T47D (cell line): ENCODE data around the gene PKMYT1.
"Not testable (repeated sequence)": the region's sequence is repeated elsewhere in the genome, so short reads cannot be mapped to it uniquely, and the experiment has no call there.

Experiments used
- DNase-seq, 2 experiments: peaks; one replicate each; pipeline versions ENCODE4 v3.0.0 to v3.0.0-alpha.2; 2011 to 2012; ENCODE audit warnings: low read depth in 1 of 2, low spot score in 1 of 2
- JUND ChIP-seq: IDR thresholded peaks from 2 replicates; pipeline ENCODE4 v1.6.1; 2012; ENCODE audit warnings: low read depth
- in situ Hi-C: cut with HindIII; loops from 2 replicates; pipeline ENCODE4 v1.10.0; 2016; ENCODE audit warnings: low sequenced_read_pairs, low pct_unique_long_range_greater_than_20kb

Gene PKMYT1

DNA sequence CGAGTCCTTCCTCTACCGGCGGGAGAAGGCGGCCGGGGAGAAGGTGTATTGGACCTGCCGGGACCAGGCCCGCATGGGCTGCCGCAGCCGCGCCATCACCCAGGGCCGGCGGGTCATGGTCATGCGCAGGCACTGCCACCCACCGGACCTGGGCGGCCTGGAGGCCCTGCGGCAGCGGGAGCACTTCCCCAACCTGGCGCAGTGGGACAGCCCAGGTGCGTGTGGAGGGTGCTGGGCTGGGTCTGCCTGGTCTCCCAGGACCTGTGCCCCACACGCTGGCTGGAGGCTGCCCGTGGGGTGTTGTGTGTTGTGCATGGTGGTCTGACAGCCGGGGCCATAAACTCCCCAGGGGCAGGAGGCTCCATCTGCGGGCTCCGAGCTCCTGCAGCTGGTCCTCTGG lies 43.1 kb downstream of the PKMYT1 start:
- no peak for TF ChIP-seq JUND
- in situ Hi-C loops, result no loop called here
- no peak for DNase-seq

DNA sequence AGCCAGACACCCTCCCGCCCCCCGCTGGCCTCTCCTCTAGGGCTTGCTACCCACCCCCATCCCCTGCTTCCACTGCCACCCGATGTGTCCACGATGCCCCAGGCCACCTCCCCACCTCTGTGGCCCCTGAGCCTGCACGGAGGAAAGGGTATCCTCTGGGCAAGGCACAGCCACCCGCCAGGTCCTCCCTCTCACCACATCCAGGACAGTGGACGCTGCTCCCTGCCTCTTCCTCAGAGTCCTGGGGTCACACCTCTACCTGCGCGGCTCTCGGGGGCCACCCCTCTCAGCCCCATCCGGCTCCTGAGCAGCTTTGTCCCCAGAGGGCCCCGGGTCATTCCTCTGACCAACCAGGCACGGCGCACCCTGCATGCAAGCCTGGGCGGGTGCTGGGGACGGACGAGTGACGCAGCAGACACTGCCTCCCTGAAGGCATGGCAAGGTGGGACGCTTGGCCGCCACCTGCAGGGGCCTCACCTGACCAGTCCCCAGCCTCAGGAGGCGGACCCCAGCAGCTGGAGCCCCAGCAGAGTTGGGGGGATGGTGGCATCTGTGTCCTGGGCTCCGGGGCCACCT lies 43.7 kb downstream of the PKMYT1 start:
- DNase-seq, result no peak
- TF ChIP-seq JUND, result no peak

DNA sequence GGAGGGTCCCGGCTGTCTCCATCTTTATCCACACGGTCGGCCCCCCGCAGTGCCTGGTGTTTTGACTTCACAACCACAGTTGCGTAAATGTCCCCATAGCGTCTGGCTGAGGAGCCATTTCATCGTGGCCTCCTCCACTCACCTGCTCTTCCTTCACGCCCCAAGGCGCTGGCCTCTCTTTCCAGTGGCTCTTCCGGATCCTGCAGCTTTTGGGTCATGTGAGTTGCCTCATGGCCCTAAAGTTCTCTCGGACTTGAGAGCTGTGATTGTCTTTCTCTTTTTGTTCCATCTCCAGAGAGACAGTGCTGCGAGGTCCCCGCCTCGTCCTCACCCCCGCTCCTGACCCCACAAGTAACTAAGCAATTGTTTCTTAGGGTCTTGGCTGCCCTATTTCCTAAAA lies 45.8 kb downstream of the PKMYT1 start:
- no peak for TF ChIP-seq JUND
- in situ Hi-C loops, result no loop called here
- no peak for DNase-seq

More for the DNA sequence above, 43.7 kb downstream of the PKMYT1 start:
- in situ Hi-C loops, result no loop called here

DNA sequence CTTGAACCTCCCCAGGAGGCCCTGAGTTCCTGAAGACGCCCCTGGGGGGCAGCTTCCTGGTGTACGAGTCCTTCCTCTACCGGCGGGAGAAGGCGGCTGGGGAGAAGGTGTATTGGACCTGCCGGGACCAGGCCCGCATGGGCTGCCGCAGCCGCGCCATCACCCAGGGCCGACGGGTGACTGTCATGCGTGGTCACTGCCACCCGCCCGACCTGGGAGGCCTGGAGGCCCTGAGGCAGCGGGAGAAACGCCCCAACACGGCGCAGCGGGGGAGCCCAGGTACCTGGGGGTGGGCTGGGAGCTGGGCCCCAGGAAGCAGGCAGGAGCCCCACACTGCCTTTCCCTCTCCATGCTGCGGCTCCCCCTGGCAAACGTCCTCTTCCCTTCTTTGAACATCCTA lies 46.5 kb downstream of the PKMYT1 start:
- DNase-seq, result no peak
- in situ Hi-C loops, result no loop called here
- no peak for TF ChIP-seq JUND

DNA sequence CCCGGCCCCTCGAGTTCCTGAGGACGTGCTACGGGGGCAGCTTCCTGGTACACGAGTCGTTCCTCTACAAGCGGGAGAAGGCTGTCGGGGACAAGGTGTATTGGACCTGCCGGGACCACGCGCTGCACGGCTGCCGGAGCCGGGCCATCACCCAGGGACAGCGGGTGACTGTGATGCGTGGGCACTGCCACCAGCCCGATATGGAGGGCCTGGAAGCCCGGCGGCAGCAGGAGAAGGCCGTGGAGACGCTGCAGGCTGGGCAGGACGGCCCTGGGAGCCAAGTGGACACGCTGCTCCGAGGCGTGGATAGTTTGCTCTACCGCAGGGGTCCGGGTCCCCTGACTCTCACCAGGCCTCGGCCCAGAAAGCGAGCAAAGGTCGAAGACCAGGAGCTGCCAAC lies 47.1 kb downstream of the PKMYT1 start:
- DNase-seq, result no peak
- TF ChIP-seq JUND, result no peak
- in situ Hi-C loops, result no loop called here

DNA sequence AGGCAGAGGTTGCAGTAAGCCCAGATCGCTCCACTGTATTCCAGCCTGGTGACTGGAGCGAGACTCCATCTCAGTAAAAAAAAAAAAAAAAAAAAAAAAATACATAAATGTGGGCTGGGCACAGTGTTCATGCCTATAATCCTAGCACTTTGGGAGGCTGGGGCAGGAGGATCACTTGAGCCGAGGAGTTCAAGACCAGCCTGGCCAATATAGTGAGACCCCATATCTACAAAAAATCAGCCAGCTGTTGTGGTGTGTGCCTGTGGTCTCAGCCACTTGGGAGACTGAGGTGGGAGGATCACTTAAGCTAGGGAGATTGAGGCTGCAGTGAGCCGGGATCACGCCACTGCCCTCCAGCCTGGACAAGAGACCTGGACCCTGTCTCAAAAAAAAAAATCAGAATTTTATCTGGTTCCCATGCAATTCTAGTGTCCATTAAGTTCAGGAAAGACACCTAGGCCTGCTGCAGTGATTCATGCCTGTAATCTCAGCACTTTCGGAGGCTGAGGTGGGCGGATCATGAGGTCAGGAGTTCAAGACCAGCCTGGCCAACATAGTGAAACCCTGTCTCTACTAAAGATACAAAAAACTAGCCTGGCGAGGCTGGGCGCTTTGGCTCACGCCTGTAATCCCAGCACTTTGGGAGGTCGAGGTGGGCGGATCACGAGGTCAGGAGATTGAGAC lies 48.9 kb downstream of the PKMYT1 start:
- in situ Hi-C loops, DNase-seq: not testable (repeated sequence)

DNA sequence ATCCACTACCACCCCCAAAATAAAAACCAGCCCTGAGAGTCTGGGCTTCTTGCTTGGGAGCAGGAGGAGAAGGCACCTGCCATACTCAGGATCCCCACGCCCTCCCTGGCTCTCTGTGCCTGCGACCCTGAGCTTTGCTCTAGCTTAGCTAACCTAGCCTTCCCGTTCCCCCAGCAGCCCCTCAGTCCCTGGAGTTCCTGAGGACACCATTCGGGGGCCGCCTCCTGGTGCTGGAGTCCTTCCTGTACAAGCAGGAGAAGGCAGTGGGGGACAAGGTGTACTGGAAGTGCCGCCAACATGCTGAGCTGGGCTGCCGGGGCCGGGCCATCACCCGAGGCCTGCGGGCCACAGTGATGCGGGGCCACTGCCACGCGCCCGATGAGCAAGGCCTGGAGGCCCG lies 50.0 kb downstream of the PKMYT1 start:
- no peak for TF ChIP-seq JUND
- in situ Hi-C loops, result no loop called here
- DNase-seq, result no peak

DNA sequence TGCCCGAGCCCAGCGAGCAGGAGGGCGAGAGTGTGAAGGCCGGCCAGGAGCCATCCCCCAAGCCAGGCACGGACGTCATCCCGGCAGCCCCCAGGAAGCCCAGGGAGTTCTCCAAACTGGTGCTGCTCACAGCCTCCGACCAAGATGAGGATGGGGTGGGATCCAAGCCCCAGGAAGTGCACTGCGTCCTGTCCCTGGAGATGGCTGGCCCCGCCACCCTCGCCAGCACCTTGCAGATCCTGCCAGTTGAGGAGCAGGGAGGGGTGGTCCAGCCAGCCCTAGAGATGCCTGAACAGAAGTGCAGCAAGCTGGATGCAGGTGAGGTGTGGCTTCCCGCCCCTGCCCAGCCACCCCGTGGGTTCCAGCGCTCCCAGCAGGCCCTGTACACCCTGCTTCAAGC lies 50.6 kb downstream of the PKMYT1 start:
- in situ Hi-C loops, result no loop called here
- no peak for DNase-seq
- TF ChIP-seq JUND, result no peak

DNA sequence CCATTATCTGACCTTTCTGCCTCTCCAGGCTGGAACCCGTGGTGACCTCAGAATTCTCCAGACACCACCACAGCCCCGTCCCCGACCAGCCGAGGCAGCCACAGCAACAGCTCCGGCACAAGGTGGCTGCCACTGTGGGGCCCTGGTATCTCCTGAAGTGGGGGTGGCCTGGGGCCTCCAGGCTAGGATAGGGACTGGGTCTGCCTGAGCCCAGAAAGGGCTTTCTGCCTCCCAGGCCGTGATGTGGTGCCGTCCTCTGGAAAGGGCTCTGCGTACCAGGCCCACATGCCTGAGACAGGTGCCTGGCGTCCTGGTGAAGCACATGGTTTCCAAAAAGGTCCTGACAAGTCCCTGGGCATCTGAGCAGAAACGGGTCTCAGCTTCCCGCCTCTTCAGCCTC lies 51.5 kb downstream of the PKMYT1 start:
- DNase-seq, result no peak
- no peak for TF ChIP-seq JUND

DNA sequence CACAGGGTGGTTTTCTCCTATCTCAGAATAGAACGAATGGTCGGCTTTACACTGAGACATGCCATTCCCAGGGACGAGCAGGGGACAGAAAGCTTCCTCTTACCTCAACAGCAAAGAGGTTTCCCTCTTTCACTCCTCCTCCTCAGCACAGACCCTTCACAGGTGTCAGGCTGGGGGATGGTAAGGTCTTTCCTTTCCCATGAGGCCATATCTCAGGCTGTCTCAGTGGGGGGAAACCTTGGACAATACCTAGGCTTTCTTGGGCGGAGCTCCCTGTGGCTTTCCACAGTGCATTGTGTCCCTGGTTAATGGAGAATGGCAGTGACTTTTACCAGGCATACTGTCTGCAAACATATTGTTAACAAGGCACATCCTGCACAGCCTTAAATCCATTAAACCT lies 52.1 kb downstream of the PKMYT1 start:
- in situ Hi-C loops, DNase-seq: not testable (repeated sequence)

More for the DNA sequence above, 51.5 kb downstream of the PKMYT1 start:
- in situ Hi-C loops, result no loop called here

DNA sequence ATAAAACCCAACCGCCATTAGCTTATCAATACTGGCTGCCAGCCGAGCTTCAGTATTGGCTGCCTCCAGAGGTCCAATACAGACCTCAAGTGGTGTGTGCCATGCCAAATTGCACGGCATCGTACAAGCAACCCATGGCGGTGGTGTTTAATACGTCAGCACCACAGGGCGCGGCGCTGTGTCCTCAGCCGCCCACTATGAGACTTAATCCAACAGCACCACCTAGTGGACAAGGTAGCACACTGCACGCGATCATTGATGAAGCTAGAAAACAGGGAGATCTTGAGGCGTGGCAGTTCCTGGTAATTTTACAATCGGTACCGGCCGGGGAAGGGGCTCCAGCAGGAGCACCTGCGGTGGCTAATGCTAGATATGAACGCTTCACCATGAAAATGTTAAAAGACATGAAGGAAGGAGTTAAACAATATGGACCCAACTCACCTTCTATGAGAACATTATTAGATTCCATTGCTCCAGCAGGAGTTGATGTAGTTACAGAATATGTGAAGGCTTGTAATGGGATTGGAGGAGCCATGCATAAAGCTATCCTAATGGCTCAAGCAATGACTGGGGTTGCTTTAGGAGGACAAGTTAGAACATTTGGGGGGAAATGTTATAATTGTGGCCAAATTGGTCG lies 53.1 kb downstream of the PKMYT1 start:
- no peak for TF ChIP-seq JUND
- DNase-seq, result peak; percentile 60 to 91
- in situ Hi-C loops, result no loop called here

DNA sequence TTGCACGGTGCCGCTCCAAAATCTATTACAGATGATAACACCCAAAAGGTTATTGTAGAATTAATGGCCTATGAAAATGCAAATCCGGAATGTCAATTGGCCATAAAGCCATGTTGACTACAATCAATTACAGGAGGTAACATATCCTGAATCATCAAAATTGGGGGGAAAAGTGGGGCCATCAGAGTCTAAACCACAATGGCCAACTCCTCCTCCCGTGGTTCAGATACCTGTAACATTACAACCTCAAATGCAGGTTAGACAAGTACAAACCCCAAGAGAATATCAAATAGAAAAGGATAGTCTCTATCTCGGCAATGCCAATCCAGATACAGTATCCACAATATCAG lies 53.6 kb downstream of the PKMYT1 start:
- in situ Hi-C loops, result no loop called here
- no peak for DNase-seq
- no peak for TF ChIP-seq JUND

DNA sequence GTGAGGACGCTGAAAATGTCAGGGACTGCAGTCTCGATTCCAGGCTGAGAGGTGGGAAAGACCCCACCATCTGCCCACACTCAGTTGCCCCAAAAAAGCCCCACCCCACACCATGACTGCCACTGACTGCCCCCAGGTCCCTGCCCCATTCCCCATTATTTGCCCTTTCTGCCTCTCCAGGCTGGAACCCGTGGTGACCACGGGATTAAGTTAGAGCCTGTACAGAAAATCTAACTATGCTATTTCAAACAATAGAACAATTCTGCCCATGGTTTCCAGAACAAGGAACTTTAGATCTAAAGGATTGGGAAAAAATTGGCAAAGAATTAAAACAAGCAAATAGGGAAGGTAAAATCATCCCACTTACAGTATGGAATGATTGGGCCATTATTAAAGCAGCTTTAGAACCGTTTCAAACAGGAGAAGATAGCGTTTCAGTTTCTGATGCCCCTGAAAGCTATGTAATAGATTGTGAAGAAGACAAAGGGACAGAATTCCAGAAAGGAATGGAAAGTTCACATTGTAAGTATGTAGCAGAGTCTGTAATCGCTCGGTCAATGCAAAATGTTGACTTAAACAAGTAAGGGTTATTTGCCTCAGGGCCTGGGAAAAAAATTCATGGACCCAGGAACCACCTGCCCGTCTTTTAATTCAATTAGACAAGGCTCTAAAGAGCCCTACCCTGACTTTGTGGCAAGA lies 54.1 kb downstream of the PKMYT1 start:
- no peak for TF ChIP-seq JUND
- in situ Hi-C loops, result no loop called here
- no peak for DNase-seq
